NCI-H2029 (cell line): ENCODE measurements around the gene LRRC52.
"Not testable (repeated sequence)": the region's sequence is repeated elsewhere in the genome, so short reads cannot be mapped to it uniquely, and the experiment has no call there.

Experiments
- DNase-seq: peaks from one replicate; lab custom pipeline; 2025; lab: John Stamatoyannopoulos, UW

The LRRC52 gene

DNA sequence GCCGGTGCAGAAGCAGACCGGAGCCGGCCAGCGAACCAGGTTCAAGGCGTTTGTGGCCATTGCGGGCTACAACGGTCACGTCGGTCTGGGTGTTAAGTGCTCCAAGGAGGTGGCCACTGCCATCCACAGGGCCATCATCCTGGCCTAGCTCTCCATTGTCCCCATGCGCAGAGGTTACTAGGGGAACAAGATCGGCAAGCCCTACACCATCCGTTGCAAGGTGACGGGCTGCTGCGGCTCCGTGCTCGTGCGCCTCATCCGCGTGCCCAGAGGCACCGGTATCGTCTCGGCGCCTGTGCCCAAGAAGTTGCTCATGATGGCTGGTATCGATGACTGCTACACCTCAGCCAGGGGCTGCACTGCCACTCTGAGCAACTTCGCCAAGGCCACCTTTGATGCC is 38.1 kb downstream of the LRRC52 start:
- DNase-seq, result no peak

DNA sequence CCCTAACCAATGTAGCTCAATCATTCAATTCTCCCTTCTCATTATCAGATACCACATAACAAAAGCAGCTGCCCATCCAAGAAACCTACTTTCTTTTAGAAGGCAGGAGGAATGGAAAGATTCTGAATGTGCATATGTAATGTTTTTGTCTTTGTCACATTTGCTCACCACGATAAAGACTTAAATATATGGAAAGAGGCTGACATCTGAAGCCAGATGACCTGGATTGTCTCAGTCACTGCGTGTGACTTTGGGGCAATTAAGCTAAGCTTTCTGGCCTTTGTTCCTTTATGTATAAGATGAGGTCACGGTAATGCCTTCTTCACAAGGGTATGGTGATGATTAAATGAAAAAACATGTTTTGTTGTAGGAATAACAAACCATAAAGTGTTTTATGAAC is 42.6 kb downstream of the LRRC52 start:
- no peak for DNase-seq

DNA sequence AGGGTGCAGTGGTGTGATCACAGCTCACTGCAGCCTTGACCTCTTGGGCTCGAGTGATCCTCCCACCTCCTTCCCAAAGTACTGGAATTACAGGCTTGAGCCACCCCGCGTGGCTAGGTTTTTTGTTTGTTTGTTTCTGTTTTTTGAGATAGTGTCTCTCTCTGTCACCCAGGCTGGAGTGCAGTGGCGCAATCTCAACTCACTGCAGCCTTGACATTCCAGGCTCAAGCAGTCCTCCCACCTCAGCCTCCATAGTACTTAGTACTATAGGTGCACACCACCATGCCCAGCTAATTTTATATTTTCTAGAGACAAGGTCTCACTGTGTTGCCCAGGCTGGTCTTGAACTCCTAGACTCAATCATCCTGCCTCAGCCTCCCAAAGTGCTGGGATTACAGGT is 47.6 kb downstream of the LRRC52 start:
- DNase-seq, result not testable (repeated sequence)

DNA sequence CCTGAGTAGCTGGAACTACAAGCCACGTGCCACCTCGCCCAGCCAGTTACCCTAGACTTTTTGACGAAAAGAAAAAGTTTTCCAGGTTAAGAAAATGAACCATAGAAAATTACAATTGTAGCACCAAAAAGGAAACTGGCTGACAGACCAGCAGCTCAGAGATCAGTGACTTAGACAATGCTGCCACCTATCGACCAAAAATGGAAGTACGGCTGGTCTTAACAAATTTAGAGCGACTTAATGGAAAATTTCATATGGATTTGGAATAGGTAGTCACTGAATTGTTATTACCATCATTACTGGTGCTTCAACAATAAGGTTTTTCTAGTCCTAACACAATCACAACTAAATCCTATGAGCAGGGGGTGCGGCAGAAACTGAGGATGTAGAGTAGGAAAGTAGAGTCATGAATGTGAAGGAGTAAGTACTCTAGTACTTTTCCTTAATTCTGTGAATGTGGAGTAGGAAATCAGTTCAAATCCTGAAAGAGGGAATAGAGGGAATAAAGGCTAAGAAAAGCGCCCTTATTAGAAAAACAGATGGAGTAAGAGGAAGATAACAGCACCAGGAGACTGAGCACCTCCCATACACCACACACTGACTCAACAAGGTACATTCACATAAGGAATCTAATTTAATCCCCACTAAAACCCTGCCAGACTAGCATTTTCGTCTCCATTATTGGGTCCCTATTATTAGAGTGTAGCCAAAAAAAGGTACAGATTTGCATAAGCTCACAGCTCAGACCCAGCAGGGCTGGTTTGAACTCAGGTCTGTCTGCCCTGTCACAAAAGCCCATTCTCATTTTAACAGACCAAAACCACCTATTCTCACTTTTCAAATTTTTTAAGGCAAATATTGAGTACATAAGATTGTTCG is 49.4 kb downstream of the LRRC52 start:
- DNase-seq, result peak; percentile 52

DNA sequence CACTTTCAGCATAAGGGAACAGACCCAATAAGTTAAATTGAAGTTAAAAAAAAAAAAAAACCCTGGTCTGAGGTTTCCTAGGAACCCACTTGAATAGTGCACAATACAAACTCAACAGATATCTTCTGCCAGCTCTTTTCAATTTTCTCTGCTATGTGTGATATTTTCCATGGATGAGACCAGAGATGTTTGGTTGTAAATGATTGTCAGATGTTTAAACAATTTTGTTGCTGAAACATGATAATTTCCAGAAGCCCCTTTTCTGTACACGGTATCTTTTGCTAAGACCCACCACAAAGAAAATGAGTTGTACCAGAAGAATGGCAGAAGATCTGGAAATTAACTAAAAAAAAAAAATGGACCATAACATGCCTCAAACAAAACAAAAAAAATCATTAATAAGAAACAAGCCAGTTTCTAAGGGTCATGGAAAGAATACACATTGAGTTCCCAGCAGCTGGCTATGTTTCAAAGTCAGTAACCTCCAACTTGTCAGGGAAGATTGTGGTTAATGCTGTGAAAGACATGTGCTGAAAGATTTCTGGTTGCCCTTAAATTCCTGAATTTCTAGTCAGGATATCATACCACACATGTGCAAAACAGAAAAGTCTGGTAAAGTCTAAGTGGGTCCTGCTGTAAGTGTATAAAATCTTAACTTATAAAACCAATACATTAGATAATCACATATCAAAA is 51.6 kb downstream of the LRRC52 start:
- DNase-seq, result no peak

DNA sequence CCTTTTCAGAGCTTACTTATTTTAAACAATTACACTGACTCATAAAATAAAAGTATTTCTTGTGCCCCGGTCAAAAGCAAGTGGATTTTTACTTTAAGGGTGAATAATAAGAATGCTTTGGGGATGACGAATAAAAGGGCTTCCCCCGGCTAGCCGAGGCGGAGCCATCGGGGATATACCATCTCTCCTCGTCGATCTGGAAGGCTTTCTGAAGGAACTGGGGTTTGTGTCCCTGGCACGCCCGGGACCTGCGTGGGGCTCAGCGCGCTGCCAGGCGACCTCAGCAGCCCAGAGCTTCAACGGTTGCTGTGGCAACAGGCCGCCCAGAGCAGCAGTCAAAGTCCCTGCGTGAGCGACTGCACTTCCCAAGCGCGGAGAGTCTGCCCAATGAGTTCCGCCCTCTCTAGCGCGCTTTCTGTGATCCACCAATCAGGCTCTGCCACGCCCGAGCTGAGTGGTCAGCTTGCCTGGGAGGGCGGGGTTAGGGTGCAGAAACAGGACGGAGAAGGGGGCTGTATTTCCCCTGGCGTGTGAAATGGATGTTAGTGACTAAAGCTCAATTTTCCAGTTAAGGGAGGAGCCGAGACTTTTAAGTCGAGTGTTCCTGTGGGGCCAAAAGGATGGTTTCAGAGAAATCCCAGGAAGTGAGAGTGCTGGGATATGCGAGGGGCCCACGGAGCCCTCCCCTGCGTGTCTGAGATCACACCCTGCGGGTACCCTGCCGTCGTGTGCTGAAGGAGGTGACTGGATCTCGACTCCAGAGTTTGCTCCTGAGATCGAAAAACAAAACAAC is 54.3 kb downstream of the LRRC52 start:
- DNase-seq, result peak; percentile 92

DNA sequence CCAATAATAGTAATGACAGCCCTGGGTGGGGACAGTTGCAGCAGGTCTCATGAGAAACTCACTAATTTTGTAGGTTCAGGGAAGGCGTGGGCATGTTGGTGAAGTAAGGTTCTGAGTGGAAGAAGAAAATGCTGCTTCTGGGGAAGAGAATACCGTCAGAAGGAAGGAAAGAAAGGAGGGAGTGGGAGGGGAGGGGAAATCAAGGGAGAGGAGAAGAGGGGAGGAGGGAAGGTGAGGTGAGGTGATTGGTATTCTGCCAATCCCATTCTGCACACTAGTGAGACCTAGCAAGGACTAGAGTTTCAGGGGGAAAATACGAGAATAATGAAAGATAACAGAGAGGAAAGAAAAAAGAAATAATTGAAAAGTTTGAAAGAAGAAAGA is 54.9 kb downstream of the LRRC52 start:
- DNase-seq, result peak; percentile 6

DNA sequence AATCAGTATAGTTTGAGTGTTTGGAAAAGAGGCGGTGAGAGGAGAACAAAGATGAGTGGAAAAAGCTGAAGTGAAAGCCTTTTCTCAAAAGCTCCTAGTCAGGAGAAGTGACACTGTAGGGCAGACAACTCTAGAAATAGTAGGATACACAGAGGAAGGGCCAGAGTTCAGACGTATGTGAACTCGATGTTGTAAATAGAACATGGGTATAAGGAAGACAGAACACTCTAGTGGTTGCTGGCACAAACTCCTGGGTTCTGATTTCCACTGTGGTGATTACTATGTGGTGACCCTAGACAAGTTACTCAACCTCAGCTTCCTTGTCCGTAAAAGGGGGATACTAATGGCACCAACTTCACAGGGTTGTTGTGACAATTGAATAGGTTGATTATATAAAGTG is 57.0 kb downstream of the LRRC52 start:
- no peak for DNase-seq

DNA sequence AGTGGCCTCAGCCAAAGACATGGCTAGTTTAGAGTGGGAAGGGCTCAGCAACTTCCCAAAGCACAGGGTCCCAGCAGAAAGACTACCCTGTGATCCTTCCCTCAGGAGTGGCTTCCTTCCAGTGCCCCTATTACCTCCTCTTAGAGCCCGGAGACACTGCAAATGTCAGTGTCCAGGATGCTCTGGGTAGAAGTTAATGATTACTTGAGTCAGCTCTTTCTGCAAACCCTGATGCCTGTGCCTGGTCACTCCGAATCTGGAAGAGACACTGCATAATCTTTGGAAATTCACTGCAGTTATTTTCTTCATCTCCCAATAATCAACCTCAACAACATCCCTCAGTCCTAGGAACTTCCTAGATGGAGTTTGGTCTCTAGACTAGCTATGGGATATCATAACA is 60.0 kb downstream of the LRRC52 start:
- DNase-seq, result no peak

DNA sequence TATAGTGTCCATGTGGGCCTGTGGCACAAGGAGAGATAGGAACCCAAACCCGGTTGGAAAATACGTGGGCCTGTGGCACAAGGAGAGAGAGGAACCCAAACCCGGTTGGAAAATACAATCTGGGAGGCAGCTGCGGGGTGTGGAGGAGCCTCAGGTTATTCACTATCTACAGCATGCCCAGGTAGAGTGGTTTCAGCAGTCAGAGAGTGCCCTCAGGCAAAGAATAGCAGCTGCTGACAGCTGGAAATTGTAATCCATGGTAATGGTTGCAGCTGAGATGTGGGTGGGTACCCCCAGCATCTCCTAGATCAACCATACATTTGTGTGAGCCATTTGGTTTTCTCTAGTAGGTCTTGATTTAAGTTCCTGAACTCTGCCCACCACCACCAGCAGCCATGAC is 61.4 kb downstream of the LRRC52 start:
- DNase-seq, result no peak

DNA sequence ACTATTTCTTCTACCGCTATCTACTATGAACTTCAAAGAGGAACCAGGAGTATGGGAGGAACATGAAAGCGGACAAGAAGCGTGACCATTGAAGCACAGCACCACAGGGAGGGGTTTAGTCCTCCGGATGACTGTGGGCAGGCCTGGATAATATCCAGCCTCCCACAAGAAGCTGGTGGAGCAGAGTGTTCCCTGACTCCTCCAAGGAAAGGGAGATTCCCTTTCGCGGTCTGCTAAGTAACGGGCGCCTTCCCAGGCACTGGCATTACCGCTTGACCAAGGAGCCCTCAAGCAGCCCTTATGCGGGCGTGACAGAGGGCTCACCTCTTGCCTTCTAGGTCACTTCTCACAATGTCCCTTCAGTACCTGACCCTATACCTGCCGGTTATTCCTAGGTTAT is 62.9 kb downstream of the LRRC52 start:
- not testable (repeated sequence) for DNase-seq

DNA sequence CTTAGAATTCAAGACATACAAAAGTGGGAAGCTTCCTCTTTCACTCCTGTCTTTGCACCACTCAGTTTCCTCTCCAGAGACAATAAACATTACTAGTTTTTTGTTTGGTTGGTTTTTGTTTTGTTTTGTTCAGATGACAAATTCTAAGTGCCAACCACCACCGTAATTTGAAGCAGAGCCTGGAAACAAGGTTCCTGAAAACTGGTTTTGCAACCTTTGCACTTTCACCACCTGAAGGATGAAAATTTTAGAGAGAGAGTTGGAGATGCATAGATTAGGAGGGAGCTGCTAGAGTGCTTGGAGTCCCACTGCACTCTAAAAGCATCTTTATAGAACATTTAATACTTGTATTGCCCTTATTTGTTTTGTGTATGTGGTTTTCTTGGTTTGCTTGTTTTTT is 67.1 kb downstream of the LRRC52 start:
- no peak for DNase-seq

DNA sequence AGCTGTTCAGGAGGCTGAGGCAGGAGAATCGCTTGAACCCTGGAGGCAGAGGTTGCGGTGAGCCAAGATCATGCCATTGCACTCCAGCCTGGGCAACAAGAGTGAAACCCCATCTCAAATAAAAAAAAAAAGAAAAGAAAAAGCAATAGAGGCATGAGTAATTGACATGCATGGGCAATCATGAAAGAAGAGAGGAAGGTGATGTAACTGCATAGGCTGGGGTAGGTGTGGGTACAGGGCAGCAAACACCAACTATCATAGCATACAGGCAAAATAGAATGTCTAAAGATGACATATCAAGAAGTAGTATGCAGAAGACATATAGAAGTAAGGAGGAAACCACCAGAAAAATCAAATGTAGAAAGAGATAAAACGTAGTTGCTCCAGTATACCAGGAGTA is 68.3 kb downstream of the LRRC52 start:
- DNase-seq, result no peak
